ENCODE data around the gene SGCD.

DNA sequence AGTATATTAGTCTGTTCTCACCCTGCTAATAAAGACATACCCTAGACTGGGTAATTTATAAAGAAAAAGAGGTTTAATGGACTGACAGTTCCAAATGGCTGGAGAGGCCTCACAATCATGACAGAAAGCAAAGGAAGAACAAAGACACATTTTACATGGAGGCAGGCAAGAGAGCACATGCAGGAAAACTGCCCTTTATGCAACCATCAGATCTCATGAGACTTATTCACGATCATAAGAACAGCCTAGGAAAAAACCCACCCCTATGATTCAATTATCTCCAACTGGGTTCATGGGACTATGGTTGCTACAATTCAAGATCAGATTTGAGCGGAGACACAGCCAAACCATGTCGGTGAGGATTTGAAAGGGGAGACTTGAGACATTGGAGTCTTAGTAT, 270.3 kb downstream of the SGCD start:
- TF ChIP-seq, protein P1, sequence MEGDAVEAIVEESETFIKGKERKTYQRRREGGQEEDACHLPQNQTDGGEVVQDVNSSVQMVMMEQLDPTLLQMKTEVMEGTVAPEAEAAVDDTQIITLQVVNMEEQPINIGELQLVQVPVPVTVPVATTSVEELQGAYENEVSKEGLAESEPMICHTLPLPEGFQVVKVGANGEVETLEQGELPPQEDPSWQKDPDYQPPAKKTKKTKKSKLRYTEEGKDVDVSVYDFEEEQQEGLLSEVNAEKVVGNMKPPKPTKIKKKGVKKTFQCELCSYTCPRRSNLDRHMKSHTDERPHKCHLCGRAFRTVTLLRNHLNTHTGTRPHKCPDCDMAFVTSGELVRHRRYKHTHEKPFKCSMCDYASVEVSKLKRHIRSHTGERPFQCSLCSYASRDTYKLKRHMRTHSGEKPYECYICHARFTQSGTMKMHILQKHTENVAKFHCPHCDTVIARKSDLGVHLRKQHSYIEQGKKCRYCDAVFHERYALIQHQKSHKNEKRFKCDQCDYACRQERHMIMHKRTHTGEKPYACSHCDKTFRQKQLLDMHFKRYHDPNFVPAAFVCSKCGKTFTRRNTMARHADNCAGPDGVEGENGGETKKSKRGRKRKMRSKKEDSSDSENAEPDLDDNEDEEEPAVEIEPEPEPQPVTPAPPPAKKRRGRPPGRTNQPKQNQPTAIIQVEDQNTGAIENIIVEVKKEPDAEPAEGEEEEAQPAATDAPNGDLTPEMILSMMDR (IDR thresholded peaks at IDR 0.05) = no peak
- no peak for TF ChIP-seq POLR2A (IDR thresholded peaks at IDR 0.05)
